ENCODE measurements around the gene SLC16A8. TPM values are rescaled to one million over a fixed set of nuclear protein-coding genes. Genes with fewer than 3 reads are reported as not detected.

The SLC16A8 gene
- total and polyA plus RNA-seq, 9 of the 15 experiments (the other 6 are each of a cell fraction or from before 2014, with no cell fraction given), result not detected

DNA sequence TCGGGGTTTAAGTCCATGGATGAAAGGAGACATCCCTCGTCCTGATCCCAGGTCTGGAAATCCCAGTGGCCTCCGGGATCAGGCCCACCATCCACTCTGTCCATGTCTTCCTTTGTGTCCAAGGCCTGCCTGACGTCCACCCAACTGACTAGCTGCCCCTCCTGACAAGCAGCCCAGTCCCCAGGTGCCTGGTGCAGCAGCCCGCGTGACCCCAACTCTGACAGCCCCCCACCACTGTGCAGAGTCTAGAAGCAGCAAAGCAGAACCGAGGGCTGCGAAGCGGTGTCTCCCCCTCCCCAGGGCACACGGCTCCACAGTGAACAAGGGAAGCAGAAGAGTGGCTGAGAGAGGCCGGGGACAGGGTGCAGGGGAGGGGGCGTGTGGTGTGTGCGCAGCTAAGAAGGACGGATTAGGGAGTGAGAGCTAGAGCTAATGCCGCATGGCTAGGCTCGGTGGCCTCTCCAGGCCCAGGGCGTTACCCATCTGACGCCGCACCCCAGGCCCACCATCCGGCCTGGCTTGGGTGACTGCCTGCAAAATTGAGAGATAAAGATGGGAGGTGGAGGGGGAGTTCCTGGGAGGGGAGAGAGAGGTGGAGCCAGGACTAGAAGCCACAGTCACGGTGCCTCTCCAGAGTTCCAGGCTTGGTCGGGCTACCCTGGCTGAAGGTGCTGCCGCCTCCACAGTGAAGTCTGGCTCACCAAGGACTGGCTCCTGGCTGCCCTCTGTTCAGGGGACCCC is 43.1 kb upstream of the SLC16A8 start (continued):
- no peak for TF ChIP-seq ZBTB8A (IDR thresholded peaks at IDR 0.05; ENCODE audit: partially characterized antibody)

DNA sequence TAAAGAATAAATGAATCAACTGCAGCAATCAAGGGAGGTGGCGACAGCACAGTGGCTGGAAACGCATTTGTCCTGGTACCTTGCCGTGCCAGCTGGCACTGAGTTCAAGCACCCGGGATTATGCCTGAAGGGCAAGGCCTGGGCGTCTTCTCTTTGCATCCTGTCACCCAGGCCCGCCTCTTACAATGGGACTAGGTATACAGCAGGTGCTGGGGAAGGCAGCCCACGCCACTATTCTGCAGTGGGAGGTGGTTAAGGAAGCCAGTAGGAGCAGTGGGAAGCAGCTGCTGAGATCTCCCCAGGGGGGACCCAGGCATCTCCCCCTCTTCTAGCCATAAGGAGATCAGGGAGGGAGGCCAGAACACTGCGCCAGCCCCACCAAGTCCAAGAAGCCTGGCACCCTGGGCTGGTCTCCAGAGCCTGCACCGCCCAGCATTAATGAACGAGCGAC is 41.8 kb upstream of the SLC16A8 start:
- FAIRE-seq (no peak), ATAC-seq (no peak), DNase-seq (ENCODE audit: extremely low read depth in 1 of 4, low spot score in 3 of 4) (no peak)
- Histone ChIP-seq H3K4me1 (replicated peaks in 1 of 2; ENCODE audit: control insufficient read depth in 2 of 2, insufficient read depth in 2 of 2, low read length in 2 of 2) (peaks cover 18 to 44% of the 10 kb centered on the region in 2 experiments), H3K9me3 (replicated peaks; ENCODE audit: control insufficient read depth, insufficient read depth, low read depth, low read length) (no peaks in the 10 kb centered on the region), H3K36me3 (ENCODE audit: control insufficient read depth, insufficient read depth, low read length) (no peaks in the 10 kb centered on the region), H3K27me3 (ENCODE audit: control insufficient read depth in 2 of 2, insufficient read depth in 2 of 2, low read length in 2 of 2) (no peaks in the 10 kb centered on the region), H3K79me2 (ENCODE audit: control insufficient read depth, insufficient read depth, low read length) (no peaks in the 10 kb centered on the region), H3K9ac (ENCODE audit: insufficient read depth in 1 of 2, low read depth in 2 of 2, low read length in 2 of 2) (peak overlapping the region in 1 of 2 experiments; percentile 74; a peak in 2 of 4 replicates), H3K4me2 (ENCODE audit: insufficient read depth, low read length) (no peak overlapping the region), H3K9me1 (ENCODE audit: control insufficient read depth, insufficient read depth, low read length) (peaks cover 3% of the 10 kb centered on the region), H3K4me3 (no peak overlapping the region), H4K20me1 (replicated peaks; ENCODE audit: control insufficient read depth, insufficient read depth, low read length) (no peaks in the 10 kb centered on the region), H3K27ac (ENCODE audit: extremely low read depth, low read depth, low read length) (no peak overlapping the region), H2AFZ (ENCODE audit: low read depth, low read length) (no peak overlapping the region)
- ChIA-PET POLR2A (interaction anchor here (0.6 kb wide), 1 partner anchor 11 kb away, joined by 4 read pairs; no protein-coding TSS in a partner anchor), CTCF (ENCODE audit: low intra/inter-chr PET ratio) (no interaction called here)
- in situ Hi-C loops (cut with MboI), result no loop called here
- BruUV-seq (replicated peaks), result no TSS peak
- WGBS (ENCODE audit: insufficient coverage, low coverage, missing lambda C conversion rate), result 75% methylated on average over 7 of the region's 11 CpGs
- intact Hi-C loops (cut with micrococcal nuclease), result no loop called here
- TF ChIP-seq ZBTB12 (CRISPR knock-in tag; IDR thresholded peaks at IDR 0.05), result no peak
- TF ChIP-seq KAT7 (CRISPR knock-in tag; IDR thresholded peaks at IDR 0.05; ENCODE audit: borderline replicate concordance), result no peak
- no peak for TF ChIP-seq ZNF707 (CRISPR knock-in tag; conservative IDR thresholded peaks at IDR 0.05)
- TF ChIP-seq PURB (CRISPR knock-in tag; IDR thresholded peaks at IDR 0.05; ENCODE audit: low read depth), result no peak
- TF ChIP-seq, protein P1, sequence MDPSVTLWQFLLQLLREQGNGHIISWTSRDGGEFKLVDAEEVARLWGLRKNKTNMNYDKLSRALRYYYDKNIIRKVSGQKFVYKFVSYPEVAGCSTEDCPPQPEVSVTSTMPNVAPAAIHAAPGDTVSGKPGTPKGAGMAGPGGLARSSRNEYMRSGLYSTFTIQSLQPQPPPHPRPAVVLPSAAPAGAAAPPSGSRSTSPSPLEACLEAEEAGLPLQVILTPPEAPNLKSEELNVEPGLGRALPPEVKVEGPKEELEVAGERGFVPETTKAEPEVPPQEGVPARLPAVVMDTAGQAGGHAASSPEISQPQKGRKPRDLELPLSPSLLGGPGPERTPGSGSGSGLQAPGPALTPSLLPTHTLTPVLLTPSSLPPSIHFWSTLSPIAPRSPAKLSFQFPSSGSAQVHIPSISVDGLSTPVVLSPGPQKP (CRISPR knock-in tag; IDR thresholded peaks at IDR 0.05), result no peak
- no peak for TF ChIP-seq MED1 (CRISPR knock-in tag; IDR thresholded peaks at IDR 0.05; ENCODE audit: borderline replicate concordance)
- no peak for TF ChIP-seq CBFA2T2 (conservative IDR thresholded peaks at IDR 0.05)
- TF ChIP-seq RBM15 (IDR thresholded peaks at IDR 0.05; ENCODE audit: insufficient read depth, low read length), result no peak
- no peak for TF ChIP-seq CBX8 (IDR thresholded peaks at IDR 0.05; ENCODE audit: borderline replicate concordance, extremely low read depth, low read depth, low read length, poor library complexity, severe bottlenecking)
- TF ChIP-seq TFE3 (CRISPR knock-in tag; IDR thresholded peaks at IDR 0.05), result no peak
- no peak for TF ChIP-seq GABPB1 (CRISPR knock-in tag; IDR thresholded peaks at IDR 0.05)
- TF ChIP-seq ZNF24 (IDR thresholded peaks at IDR 0.05), result no peak
- no peak for TF ChIP-seq ZFP30 (CRISPR knock-in tag; IDR thresholded peaks at IDR 0.05; ENCODE audit: borderline replicate concordance)
- TF ChIP-seq USF2 (CRISPR knock-in tag; IDR thresholded peaks at IDR 0.05), result no peak
- no peak for TF ChIP-seq ZNF124 (CRISPR knock-in tag; IDR thresholded peaks at IDR 0.05)
